K562 (cell line): ENCODE results near the gene HPSE2. TPM values are rescaled to one million over a fixed set of nuclear protein-coding genes. Genes with fewer than 3 reads are reported as not detected.
A peak's percentile ranks its signal among the peaks of the same experiment; 100 is the strongest.

Experiments used
- AFF1 ChIP-seq, 2 experiments: fragments of 450-650 bp; IDR thresholded peaks; 2 replicates each; pipeline ENCODE4 v1.6.1; 2018; ENCODE audit warnings: mild to moderate bottlenecking in 2 of 2, low read depth in 1 of 2; ENCODE audit not compliant: partially characterized antibody in 2 of 2
- ATF1 ChIP-seq, 2 experiments: fragments of 450-650 bp in 1 of 2; IDR thresholded peaks; 2 replicates each; pipeline ENCODE4 v1.6.1; 2016; ENCODE audit warnings: missing compliant biosample characterization in 1 of 2, missing genetic modification characterization in 1 of 2
- CBX3 ChIP-seq, 2 experiments: IDR thresholded peaks; 1 replicate in 1 of 2; 2 replicates in 1 of 2; pipeline ENCODE4 v1.6.1; 2012; ENCODE audit warnings: inconsistent platforms in 2 of 2, low read length in 2 of 2, borderline replicate concordance in 1 of 2, control low read depth in 1 of 2
- DMBX1 ChIP-seq: fragments of 250-450 bp; sonication (Bioruptor Pico); IDR thresholded peaks from 2 replicates; pipeline ENCODE4 v1.8.0; 2022; ENCODE audit warnings: inconsistent platforms, mild to moderate bottlenecking, moderate library complexity, borderline replicate concordance
- GTF2A2 ChIP-seq: IDR thresholded peaks from 2 replicates; pipeline ENCODE4 v1.6.1; 2016; ENCODE audit warnings: mild to moderate bottlenecking, missing genetic modification characterization, missing compliant biosample characterization
- KLF16 ChIP-seq: IDR thresholded peaks from 2 replicates; pipeline ENCODE4 v1.6.1; 2016; ENCODE audit warnings: antibody characterized with exemption
- L3MBTL2 ChIP-seq: fragments of 450-650 bp; IDR thresholded peaks from 2 replicates; pipeline ENCODE4 v1.6.1; 2016; ENCODE audit warnings: mild to moderate bottlenecking, moderate library complexity
- MCM7 ChIP-seq, 2 experiments: fragments of 450-650 bp; IDR thresholded peaks; 2 replicates each; pipeline ENCODE4 v1.6.1; 2016 to 2018
- MNT ChIP-seq, 2 experiments: fragments of 450-650 bp; conservative IDR thresholded peaks; 2 replicates each; pipeline ENCODE4 v1.6.1; 2017; ENCODE audit warnings: mild to moderate bottlenecking in 2 of 2, moderate library complexity in 2 of 2
- NEUROD1 ChIP-seq: fragments of 150-350 bp; IDR thresholded peaks from 2 replicates; pipeline ENCODE4 v1.6.1; 2014; ENCODE audit warnings: borderline replicate concordance, low read length, low read depth; ENCODE audit not compliant: partially characterized antibody
- PRDM10 ChIP-seq: fragments of 450-650 bp; IDR thresholded peaks from 2 replicates; pipeline ENCODE4 v1.6.1; 2018; ENCODE audit not compliant: partially characterized antibody
- RBM22 ChIP-seq: fragments of 200-400 bp; formaldehyde crosslinking; IDR thresholded peaks from 2 replicates; pipeline ENCODE4 v1.6.1; 2018; ENCODE audit warnings: low read length, low read depth; ENCODE audit not compliant: poor library complexity, severe bottlenecking
- RBM39 ChIP-seq: fragments of 200-400 bp; formaldehyde crosslinking; optimal IDR thresholded peaks from 2 replicates; pipeline ENCODE3; 2018; ENCODE audit warnings: low read depth, low read length
- RNF219 ChIP-seq: fragments of 250-450 bp; sonication (Bioruptor Pico); IDR thresholded peaks from 2 replicates; pipeline ENCODE4 v1.5.0; 2022; ENCODE audit warnings: mild to moderate bottlenecking
- XRCC3 ChIP-seq: fragments of 450-650 bp; IDR thresholded peaks from 2 replicates; pipeline ENCODE4 v1.6.1; 2017; ENCODE audit warnings: mild to moderate bottlenecking, moderate library complexity
- ZKSCAN3 ChIP-seq: fragments of 250-450 bp; sonication (Bioruptor Pico); IDR thresholded peaks from 2 replicates; pipeline ENCODE4 v1.4.0; 2020
- ZNF165 ChIP-seq: fragments of 250-450 bp; sonication (Bioruptor Pico); IDR thresholded peaks from 2 replicates; pipeline ENCODE4 v1.4.0; 2020; ENCODE audit warnings: borderline replicate concordance
- polyA plus RNA-seq, 8 experiments: library from polyadenylated mRNA; depleted of rRNA in 4 of 8; stranded (reverse) in 5 of 8; unstranded in 3 of 8; fragments of >200 nt; fragmentation: Nextera tagmentation in 2 of 8; fragmentation: Illumina TruSeq in 1 of 8; extraction: Ambion mirVana in 2 of 8; extraction: Trizol in 1 of 8; gene quantifications; 2 replicates each; pipeline versions ENCODE4 v1.2.1 to v1.2.3, GENCODE V29; 2011 to 2014; ENCODE audit warnings: inconsistent platforms in 1 of 8, missing spikeins in 1 of 8
- total RNA-seq, 7 experiments: library from RNA; depleted of rRNA in 6 of 7; stranded (reverse); fragments of >200 nt in 6 of 7; fragmentation: Illumina TruSeq in 2 of 7; extraction: Trizol in 2 of 7; gene quantifications; 2 replicates each; pipeline versions ENCODE4 v1.2.1 to v1.2.3, GENCODE V29; 2011 to 2021; ENCODE audit warnings: low replicate concordance in 1 of 7

The HPSE2 gene
- total and polyA plus RNA-seq, 9 of the 15 experiments (the other 6 are each of a cell fraction or from before 2014, with no cell fraction given), result 0.03 to 0.10 (median 0.04) TPM; not detected in 2

DNA sequence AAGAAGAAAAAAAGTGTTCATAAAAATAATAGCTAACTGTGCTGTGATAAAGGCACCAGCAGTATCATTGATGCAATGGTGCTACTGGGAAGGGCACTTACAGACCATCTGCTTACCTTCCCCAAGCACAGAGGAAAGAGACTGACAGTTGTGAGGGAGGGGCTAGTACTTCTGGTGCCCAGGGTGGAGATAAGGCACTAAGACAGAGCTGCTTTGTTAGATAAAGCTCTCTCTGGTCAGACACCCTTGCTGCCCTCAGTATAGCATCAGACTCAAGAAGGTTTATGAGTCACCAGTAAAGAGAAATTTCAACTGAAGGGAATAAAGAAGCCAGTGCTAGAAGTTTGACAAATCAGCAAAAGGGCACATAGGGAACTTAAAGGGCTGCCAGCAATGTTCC is 325.6 kb downstream of the HPSE2 start (continued):
- TF ChIP-seq RNF219 (CRISPR knock-in tag) (no peak), XRCC3 (no peak), RBM22 (no peak), PRDM10 (peak; percentile 12), ATF1 (CRISPR knock-in tag; IDR thresholded peaks at IDR 0.05) (no peak), ATF1 (tag; IDR thresholded peaks at IDR 0.05) (peak; percentile 30; the same call in 1 of the 2 replicates), GTF2A2 (tag) (no peak), L3MBTL2 (no peak), RBM39 (no peak), ZNF165 (CRISPR knock-in tag) (no peak), DMBX1 (CRISPR knock-in tag) (no peak), ZKSCAN3 (CRISPR knock-in tag) (no peak), MCM7 (IDR thresholded peaks at IDR 0.05) (no peak), AFF1 (IDR thresholded peaks at IDR 0.05; ENCODE audit: low read depth in 1 of 2, partially characterized antibody in 2 of 2) (peak in 1 of 2 experiments; percentile 55), KLF16 (peak; percentile 93), CBX3 (IDR thresholded peaks at IDR 0.05; ENCODE audit: borderline replicate concordance in 1 of 2, low read length in 2 of 2) (peak in 1 of 2 experiments; percentile 91; a peak in 2 of 3 replicates), NEUROD1 (peak; percentile 92), MNT (conservative IDR thresholded peaks at IDR 0.05) (peak in 1 of 2 experiments; percentile 68; a peak in 2 of 4 replicates)
